B cell (primary cell): ENCODE results near the gene FBH1. TPM values are rescaled to one million over a fixed set of nuclear protein-coding genes. Genes with fewer than 3 reads are reported as not detected.

Source experiments
- ATAC-seq: fragments of 200-7000 bp; cut with Tn5 transposase; one replicate; pipeline ENCODE4 v1.10.0; 2021; ENCODE audit warnings: low read depth, mild to moderate bottlenecking, moderate number of reproducible peaks, moderate library complexity
- CTCF ChIA-PET: fragments of 350-600 bp; sonication (Branson Sonifier 250); formaldehyde crosslinking; loops from one replicate; lab custom pipeline; 2021; ENCODE audit warnings: antibody characterized with exemption, inconsistent platforms; lab: Charles Lee
- POLR2A ChIA-PET: fragments of 350-600 bp; sonication (Branson Sonifier 250); formaldehyde crosslinking; loops from one replicate; lab custom pipeline; 2021; ENCODE audit warnings: antibody characterized with exemption; lab: Charles Lee
- DNase-seq: peaks from one replicate; pipeline ENCODE4 v3.0.0; 2013
- H2AFZ ChIP-seq: 2 replicates; pipeline ENCODE4 v1.6.1; 2012; ENCODE audit warnings: mild to moderate bottlenecking, low read depth, low read length; ENCODE audit not compliant: insufficient read depth, poor library complexity, severe bottlenecking
- H3K27ac ChIP-seq, 2 donors: 1 replicate in 1 of 2; 2 replicates in 1 of 2; pipeline ENCODE4 v1.5.1; 2012 to 2013; ENCODE audit warnings: low read length in 2 of 2, mild to moderate bottlenecking in 2 of 2, moderate library complexity in 1 of 2
- H3K27me3 ChIP-seq, 4 experiments: fragments of 200-600 bp in 1 of 4; sonication (generic) in 1 of 4; replicated peaks in 1 of 4; 1 replicate in 2 of 4; 2 replicates in 2 of 4; pipeline versions ENCODE4 v1.6.1 to v1.7.0; 2013 to 2016; ENCODE audit warnings: low read length in 3 of 4, mild to moderate bottlenecking in 2 of 4, mixed read lengths in 1 of 4, moderate library complexity in 1 of 4; ENCODE audit not compliant: insufficient read depth in 4 of 4, control insufficient read depth in 3 of 4; ENCODE audit errors: control extremely low read depth in 1 of 4
- H3K36me3 ChIP-seq, 2 experiments: replicated peaks in 1 of 2; 1 replicate in 1 of 2; 2 replicates in 1 of 2; pipeline versions ENCODE4 v1.6.1 to v1.7.1; 2013; ENCODE audit warnings: low read length in 1 of 2; ENCODE audit not compliant: insufficient read depth in 2 of 2, control insufficient read depth in 1 of 2; ENCODE audit errors: control extremely low read depth in 1 of 2, extremely low read depth in 1 of 2
- H3K4me1 ChIP-seq, 2 donors: fragments of 200-600 bp in 1 of 2; sonication (generic) in 1 of 2; 1 replicate in 1 of 2; 2 replicates in 1 of 2; pipeline versions ENCODE4 v1.5.1 to v1.6.1; 2013 to 2017; ENCODE audit warnings: low read length in 2 of 2; ENCODE audit not compliant: control insufficient read depth in 2 of 2, insufficient read depth in 2 of 2
- H3K4me2 ChIP-seq: replicated peaks from 2 replicates; pipeline ENCODE3; 2012; ENCODE audit warnings: mild to moderate bottlenecking, low read depth, low read length; ENCODE audit not compliant: poor library complexity, severe bottlenecking
- H3K4me3 ChIP-seq, 5 experiments: fragments of 200-600 bp in 1 of 5; sonication (generic) in 1 of 5; 1 replicate in 3 of 5; 2 replicates in 2 of 5; pipeline versions ENCODE4 v1.5.1 to v1.7.0; 2011 to 2016; ENCODE audit warnings: low read length in 4 of 5, mild to moderate bottlenecking in 4 of 5, low read depth in 2 of 5, control low read depth in 1 of 5, moderate library complexity in 1 of 5; ENCODE audit not compliant: insufficient read depth in 1 of 5; ENCODE audit errors: control extremely low read depth in 1 of 5, extremely low read depth in 1 of 5
- H3K79me2 ChIP-seq: fragments of 200-600 bp; sonication (generic); one replicate; pipeline ENCODE4 v1.6.0; 2016; ENCODE audit warnings: low read length; ENCODE audit not compliant: control insufficient read depth, insufficient read depth
- H3K9ac ChIP-seq: fragments of 200-600 bp; sonication (generic); 2 replicates; pipeline ENCODE4 v1.6.1; 2017; ENCODE audit warnings: mild to moderate bottlenecking, low read length, moderate library complexity
- H3K9me3 ChIP-seq, 3 donors: one replicate each; pipeline versions ENCODE4 v1.6.1 to v1.7.1; 2013; ENCODE audit warnings: low read length in 2 of 3; ENCODE audit not compliant: control insufficient read depth in 2 of 3, insufficient read depth in 1 of 3; ENCODE audit errors: control extremely low read depth in 1 of 3
- H4K20me1 ChIP-seq: 2 replicates; pipeline ENCODE4 v1.6.0; 2012; ENCODE audit warnings: mild to moderate bottlenecking, low read length; ENCODE audit not compliant: insufficient read depth, control insufficient read depth, poor library complexity, severe bottlenecking
- H3K27ac Mint-ChIP-seq: one replicate; pipeline ENCODE4 v1.8.0; 2021; ENCODE audit warnings: mixed read lengths
- H3K27me3 Mint-ChIP-seq: one replicate; pipeline ENCODE4 v1.8.0; 2021; ENCODE audit warnings: mixed read lengths
- H3K4me1 Mint-ChIP-seq: one replicate; pipeline ENCODE4 v1.8.0; 2021; ENCODE audit warnings: mixed read lengths
- H3K4me3 Mint-ChIP-seq: one replicate; pipeline ENCODE4 v1.8.0; 2021; ENCODE audit warnings: mixed read lengths
- H3K9me3 Mint-ChIP-seq: one replicate; pipeline ENCODE4 v1.8.0; 2022; ENCODE audit warnings: mixed read lengths; ENCODE audit not compliant: insufficient read depth
- CTCF ChIP-seq: fragments of 200-600 bp; IDR thresholded peaks from one replicate; pipeline ENCODE4 v1.8.0; 2022; ENCODE audit warnings: antibody characterized with exemption, mild to moderate bottlenecking
- EZH2 ChIP-seq: IDR thresholded peaks from 2 replicates; pipeline ENCODE4 v1.6.1; 2012; ENCODE audit warnings: borderline replicate concordance, low read depth, mild to moderate bottlenecking, moderate library complexity, low read length; ENCODE audit not compliant: insufficient read depth, poor library complexity, severe bottlenecking
- WGBS: methylation state at CpG from one replicate; pipeline ENCODE4 v1.1.5; 2013; ENCODE audit warnings: missing lambda C conversion rate; ENCODE audit not compliant: insufficient coverage; 5-methylcytosine and 5-hydroxymethylcytosine counted together
- intact Hi-C: fragments of 100-400 bp; cut with micrococcal nuclease; formaldehyde crosslinking; loops from one replicate; pipeline ENCODE4 v1.10.0; 2022
- polyA plus RNA-seq: library from polyadenylated mRNA; depleted of rRNA; stranded (reverse); fragments of >200 nt; gene quantifications from 2 replicates; pipeline ENCODE4 v1.2.3, GENCODE V29; 2012
- total RNA-seq, 2 donors: library from RNA; stranded (reverse); fragments of 120-200 nt in 1 of 2; gene quantifications; 1 replicate in 1 of 2; 2 replicates in 1 of 2; pipeline versions ENCODE4 v1.2.3 to v1.2.4, GENCODE V29; 2013 to 2022

FBH1 gene
- total and polyA plus RNA-seq, 2 donors (not counting 1 experiment from before 2014, with no cell fraction given), result 86.4 to 129 TPM

GRCh38 chr10:5946786-5947185, 56.7 kb downstream of the FBH1 start:
- no peaks in the 10 kb centered on the region for H3K27me3 Mint-ChIP-seq
- Histone ChIP-seq H3K4me3 (no peak overlapping the region), H3K79me2 (no peaks in the 10 kb centered on the region), H3K4me1 (peaks cover 4 to 5% of the 10 kb centered on the region in 2 donors), H3K9me3 (no peaks in the 10 kb centered on the region), H3K9ac (no peak overlapping the region), H3K27ac (no peak overlapping the region), H4K20me1 (no peaks in the 10 kb centered on the region), H2AFZ (no peak overlapping the region), H3K4me2 (no peak overlapping the region), H3K36me3 (no peaks in the 10 kb centered on the region), H3K27me3 (no peaks in the 10 kb centered on the region)
- POLR2A ChIA-PET, result no interaction called here
- H3K4me1 Mint-ChIP-seq, result peaks cover 7% of the 10 kb centered on the region
- intact Hi-C loops, result no loop called here
- CTCF ChIA-PET, result no interaction called here
- WGBS, result 96% methylated on average over 5 of the region's 8 CpGs
- no peak overlapping the region for H3K27ac Mint-ChIP-seq
- H3K9me3 Mint-ChIP-seq, result no peaks in the 10 kb centered on the region
- TF ChIP-seq EZH2 (no peak), CTCF (no peak)
- DNase-seq (no peak), ATAC-seq (no peak)
- no peak overlapping the region for H3K4me3 Mint-ChIP-seq

GRCh38 chr10:5947471-5948207, 57.6 kb downstream of the FBH1 start:
- Mint-ChIP-seq H3K9me3 (no peaks in the 10 kb centered on the region), H3K27me3 (no peaks in the 10 kb centered on the region), H3K4me1 (peaks cover 7% of the 10 kb centered on the region), H3K4me3 (no peak overlapping the region), H3K27ac (no peak overlapping the region)
- DNase-seq (no peak), ATAC-seq (no peak)
- TF ChIP-seq CTCF (no peak), EZH2 (no peak)
- H3K4me1 ChIP-seq, result peaks cover 4 to 5% of the 10 kb centered on the region in 2 donors
- H3K27me3 ChIP-seq, result no peaks in the 10 kb centered on the region
- no peaks in the 10 kb centered on the region for H3K79me2 ChIP-seq
- peaks cover 0 to 3% of the 10 kb centered on the region in 2 experiments for H3K36me3 ChIP-seq
- WGBS, result 98% methylated on average over 15 of the region's 17 CpGs
- no peak overlapping the region for H3K4me3 ChIP-seq
- CTCF ChIA-PET, result no interaction called here
- no peak overlapping the region for H3K27ac ChIP-seq
- no peak overlapping the region for H3K4me2 ChIP-seq
- intact Hi-C loops, result no loop called here
- no peak overlapping the region for H2AFZ ChIP-seq
- no peaks in the 10 kb centered on the region for H3K9me3 ChIP-seq
- H3K9ac ChIP-seq, result no peak overlapping the region
- no peaks in the 10 kb centered on the region for H4K20me1 ChIP-seq
- POLR2A ChIA-PET, result no interaction called here
